Occipital lobe (tissue), 2 donors: ENCODE measurements around the gene TBC1D17. TPM values are rescaled to one million over a fixed set of nuclear protein-coding genes. Genes with fewer than 3 reads are reported as not detected.
A peak's percentile ranks its signal among the peaks of the same experiment; 100 is the strongest.

Experiments
- DNase-seq: peaks from one replicate; lab custom pipeline; 2025; lab: John Stamatoyannopoulos, UW
- total RNA-seq: library from RNA; depleted of rRNA; stranded (reverse); fragments of >200 nt; gene quantifications from one replicate; pipeline ENCODE4 v1.2.3, GENCODE V29; 2014

The TBC1D17 gene
- total RNA-seq, 1 donor from 2014 or later: 6.1 TPM

- no peak for DNase-seq
Measured at GRCh38 chr19:49847731-49848696, 29.5 kb upstream of the TBC1D17 start.

- DNase-seq: no peak
Measured at GRCh38 chr19:49848938-49849337, 28.6 kb upstream of the TBC1D17 start.

GRCh38 chr19:49849433-49850220, 27.9 kb upstream of the TBC1D17 start:
- DNase-seq: no peak

- no peak for DNase-seq
Measured at GRCh38 chr19:49850221-49850486, 27.3 kb upstream of the TBC1D17 start.

- DNase-seq: peak; percentile 92
Measured at GRCh38 chr19:49850487-49851342, 26.8 kb upstream of the TBC1D17 start, which contains the start of gene PTOV1. Gene PTOV1 (plus strand): TSS chr19:49851159.

GRCh38 chr19:49851456-49852259, 25.8 kb upstream of the TBC1D17 start:
- DNase-seq: no peak

- DNase-seq: no peak
Measured at GRCh38 chr19:49852631-49853126, 24.8 kb upstream of the TBC1D17 start.

GRCh38 chr19:49853852-49854377, 23.6 kb upstream of the TBC1D17 start:
- DNase-seq: no peak

- no peak for DNase-seq
Measured at GRCh38 chr19:49854378-49855263, 22.9 kb upstream of the TBC1D17 start.

GRCh38 chr19:49855277-49855675, 22.2 kb upstream of the TBC1D17 start:
- DNase-seq: no peak

GRCh38 chr19:49855676-49856573, 21.6 kb upstream of the TBC1D17 start:
- DNase-seq: no peak

- DNase-seq: no peak
Measured at GRCh38 chr19:49856574-49857021, 20.9 kb upstream of the TBC1D17 start.

GRCh38 chr19:49857061-49857837, 20.3 kb upstream of the TBC1D17 start:
- no peak for DNase-seq

GRCh38 chr19:49857838-49858087, 19.7 kb upstream of the TBC1D17 start:
- no peak for DNase-seq

- DNase-seq: peak; percentile 9
Measured at GRCh38 chr19:49858088-49858985, 19.2 kb upstream of the TBC1D17 start.

- no peak for DNase-seq
Measured at GRCh38 chr19:49859682-49860335, 17.7 kb upstream of the TBC1D17 start.
